HG02763 (cell line): ENCODE data around the gene FAM168A.

Experiments used
- ATAC-seq: cut with Tn5 transposase; IDR thresholded peaks from one replicate; pipeline ENCODE4 v1.9.1; 2021; ENCODE audit warnings: mild to moderate bottlenecking, moderate library complexity; ENCODE audit not compliant: unreplicated experiment

FAM168A gene

GRCh38 chr11:73404506-73405145 is 193.3 kb downstream of the FAM168A start:
- no peak for ATAC-seq

GRCh38 chr11:73404048-73404447 is 193.9 kb downstream of the FAM168A start:
- ATAC-seq: no peak

GRCh38 chr11:73403541-73403940 is 194.4 kb downstream of the FAM168A start:
- no peak for ATAC-seq

GRCh38 chr11:73402834-73403185 is 195.1 kb downstream of the FAM168A start:
- ATAC-seq: no peak

- no peak for ATAC-seq
These were observed 195.7 kb downstream of the FAM168A start for GRCh38 chr11:73401924-73402833.

DNA sequence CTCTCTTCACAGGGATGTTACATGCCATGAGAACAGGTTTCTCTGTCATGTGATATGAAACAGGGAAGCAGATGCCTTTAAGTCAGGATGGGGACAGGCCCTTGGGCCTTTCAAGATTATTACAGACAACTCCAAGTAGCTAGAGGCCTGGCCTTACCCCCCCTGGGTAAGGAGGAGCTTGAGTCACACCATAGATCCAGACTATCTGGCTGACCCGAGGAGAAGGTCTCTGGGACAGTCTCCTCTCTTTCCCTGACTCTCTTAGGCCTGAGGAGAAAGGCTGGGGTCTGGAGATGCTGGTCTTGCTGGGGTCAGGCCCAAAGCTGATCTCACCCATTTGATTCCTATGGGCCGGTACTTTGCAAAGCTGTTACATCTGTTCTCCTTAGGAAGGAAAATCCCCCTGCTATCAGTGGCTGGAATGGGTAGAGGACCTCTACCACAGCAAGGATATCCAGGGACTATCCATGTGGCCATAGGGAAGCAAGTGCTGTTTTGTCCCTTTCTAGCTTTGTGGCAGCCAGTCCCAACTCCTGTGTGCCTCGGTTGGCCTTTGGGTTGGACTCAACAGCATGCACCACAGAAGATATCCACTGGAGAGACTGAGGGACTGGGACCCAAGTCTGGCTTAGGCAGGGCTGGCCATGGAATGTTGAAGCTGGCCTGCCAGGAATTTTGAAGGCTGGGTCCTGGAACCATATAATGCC is 196.5 kb downstream of the FAM168A start:
- ATAC-seq: no peak

DNA sequence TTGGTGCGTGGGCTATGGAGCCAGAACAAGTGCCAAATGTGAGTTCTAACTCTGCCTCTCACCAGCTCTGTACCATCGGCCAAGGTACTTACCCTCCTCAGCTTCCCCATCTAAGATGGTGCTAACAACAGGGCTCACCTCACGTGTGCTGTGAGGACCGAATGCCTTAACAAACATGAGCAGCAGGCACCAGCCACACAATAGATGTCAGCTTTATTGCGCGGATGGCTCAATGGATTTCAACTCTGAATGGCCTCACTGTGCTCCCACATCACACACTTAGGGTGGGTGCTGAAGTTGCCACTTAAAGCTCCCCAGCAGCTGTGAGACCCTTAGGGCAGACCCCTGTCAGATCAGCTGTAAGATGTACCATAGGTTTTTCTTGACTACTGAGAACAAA is 197.6 kb downstream of the FAM168A start:
- no peak for ATAC-seq

- ATAC-seq: no peak
These were observed 198.3 kb downstream of the FAM168A start for GRCh38 chr11:73399636-73400035.

DNA sequence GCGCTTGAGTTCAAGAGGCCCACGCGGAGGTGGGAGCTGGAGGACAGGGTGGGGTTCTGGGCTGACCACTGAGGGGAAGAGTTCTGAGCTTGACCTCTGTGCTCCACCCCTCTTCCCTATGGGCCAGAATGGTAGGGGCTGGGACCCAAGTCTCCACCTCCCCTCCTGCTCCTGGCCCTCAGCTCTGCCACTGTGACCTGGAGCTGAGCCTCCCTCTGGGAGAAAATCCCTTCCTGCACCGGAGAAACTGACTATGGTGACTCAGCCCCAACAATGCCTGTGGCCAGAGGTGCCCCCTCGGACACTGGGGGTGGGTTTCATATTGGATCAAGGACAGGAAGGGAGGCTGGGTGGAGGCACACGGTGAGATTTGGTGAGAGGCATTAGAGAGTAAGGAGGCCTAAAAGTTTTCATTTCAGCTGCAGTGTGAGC is 198.7 kb downstream of the FAM168A start:
- no peak for ATAC-seq

DNA sequence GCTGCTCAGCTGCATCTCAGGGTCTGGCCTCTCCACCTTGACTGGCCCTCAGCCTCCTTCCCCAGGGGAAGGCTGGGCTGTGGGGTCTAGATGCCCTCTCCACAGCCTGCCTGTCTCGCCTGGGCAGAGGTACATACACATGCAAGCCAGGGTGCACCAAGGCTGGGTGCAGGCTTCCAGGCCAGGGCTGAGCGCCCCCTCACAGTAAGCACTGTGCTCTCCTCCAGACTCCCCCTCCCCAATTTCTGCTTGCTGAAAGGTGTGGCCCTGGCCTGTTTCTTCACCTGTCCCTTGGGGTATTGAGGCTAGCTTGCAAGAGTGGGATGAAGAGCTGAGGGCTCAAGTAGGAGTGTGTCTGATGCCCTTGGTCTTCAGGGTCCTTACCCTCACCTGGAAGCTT is 199.2 kb downstream of the FAM168A start:
- ATAC-seq: no peak

GRCh38 chr11:73398132-73398526 is 199.8 kb downstream of the FAM168A start:
- ATAC-seq: no peak

DNA sequence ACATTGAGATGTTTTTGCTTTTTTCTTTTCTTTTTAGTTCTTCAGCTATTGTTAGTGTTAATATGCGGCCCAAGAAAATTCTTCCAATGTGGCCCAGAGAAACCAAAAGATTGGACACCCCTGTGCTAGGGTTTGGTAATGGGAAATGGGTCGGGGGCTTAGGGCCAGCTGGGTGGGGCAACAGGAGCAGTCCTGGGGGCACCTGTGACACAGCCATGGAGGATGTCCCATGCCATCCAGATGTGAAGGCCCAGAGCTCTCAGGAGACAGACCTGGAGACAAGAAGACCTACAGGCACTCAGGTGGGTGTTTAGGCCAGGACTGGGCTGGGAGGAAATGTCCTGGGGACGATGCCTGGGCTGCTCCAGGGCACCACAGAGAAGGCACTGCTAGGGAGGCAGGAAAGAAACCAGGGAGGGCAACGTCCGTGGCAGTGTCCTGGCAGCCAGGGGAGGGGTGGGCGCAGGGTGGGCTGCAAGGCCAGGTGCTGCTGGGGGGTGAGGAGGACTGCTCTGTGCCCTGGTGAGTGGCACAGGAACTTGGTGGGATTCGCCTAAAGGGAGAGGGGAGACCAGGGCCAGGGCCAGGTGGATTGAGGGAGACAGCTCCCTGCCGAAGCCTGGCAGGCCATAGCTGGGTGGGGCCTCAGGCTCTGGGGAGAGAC is 200.3 kb downstream of the FAM168A start:
- no peak for ATAC-seq

GRCh38 chr11:73396985-73397384 is 200.9 kb downstream of the FAM168A start:
- ATAC-seq: no peak

DNA sequence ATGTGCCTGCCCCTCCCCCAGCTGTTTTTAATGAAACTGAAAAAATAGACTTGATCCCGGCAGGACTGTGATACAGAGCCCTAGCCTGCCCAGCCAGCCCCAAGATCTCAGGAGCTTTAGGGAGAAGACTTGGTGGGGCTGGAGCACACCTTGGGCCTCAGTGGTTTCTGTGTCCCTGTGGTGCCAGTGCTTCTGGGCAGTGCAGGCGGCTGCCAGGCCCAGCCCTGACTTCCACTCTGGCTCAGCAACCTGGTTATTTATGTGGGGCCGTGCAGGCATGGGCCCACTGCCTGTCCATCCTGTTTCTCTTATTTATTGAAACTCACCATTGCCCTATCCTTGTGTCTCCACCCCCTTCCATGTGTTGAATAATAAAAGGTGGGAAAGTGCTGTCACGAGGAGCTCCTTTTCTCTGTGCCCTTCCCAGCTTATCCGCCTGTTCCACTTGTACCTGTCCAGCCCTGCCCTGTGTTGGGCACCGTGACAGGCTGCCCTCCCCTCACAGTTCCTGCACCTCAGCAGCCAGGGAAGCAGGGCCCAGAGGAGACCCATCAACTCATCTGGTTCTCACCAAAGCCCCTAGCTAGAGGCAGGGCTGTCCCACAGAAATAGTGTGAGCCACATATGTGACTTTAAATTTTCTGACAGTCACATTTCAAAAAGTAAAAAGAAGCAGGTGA is 201.5 kb downstream of the FAM168A start:
- no peak for ATAC-seq

- ATAC-seq: no peak
These were observed 202.4 kb downstream of the FAM168A start for GRCh38 chr11:73395297-73396208.

DNA sequence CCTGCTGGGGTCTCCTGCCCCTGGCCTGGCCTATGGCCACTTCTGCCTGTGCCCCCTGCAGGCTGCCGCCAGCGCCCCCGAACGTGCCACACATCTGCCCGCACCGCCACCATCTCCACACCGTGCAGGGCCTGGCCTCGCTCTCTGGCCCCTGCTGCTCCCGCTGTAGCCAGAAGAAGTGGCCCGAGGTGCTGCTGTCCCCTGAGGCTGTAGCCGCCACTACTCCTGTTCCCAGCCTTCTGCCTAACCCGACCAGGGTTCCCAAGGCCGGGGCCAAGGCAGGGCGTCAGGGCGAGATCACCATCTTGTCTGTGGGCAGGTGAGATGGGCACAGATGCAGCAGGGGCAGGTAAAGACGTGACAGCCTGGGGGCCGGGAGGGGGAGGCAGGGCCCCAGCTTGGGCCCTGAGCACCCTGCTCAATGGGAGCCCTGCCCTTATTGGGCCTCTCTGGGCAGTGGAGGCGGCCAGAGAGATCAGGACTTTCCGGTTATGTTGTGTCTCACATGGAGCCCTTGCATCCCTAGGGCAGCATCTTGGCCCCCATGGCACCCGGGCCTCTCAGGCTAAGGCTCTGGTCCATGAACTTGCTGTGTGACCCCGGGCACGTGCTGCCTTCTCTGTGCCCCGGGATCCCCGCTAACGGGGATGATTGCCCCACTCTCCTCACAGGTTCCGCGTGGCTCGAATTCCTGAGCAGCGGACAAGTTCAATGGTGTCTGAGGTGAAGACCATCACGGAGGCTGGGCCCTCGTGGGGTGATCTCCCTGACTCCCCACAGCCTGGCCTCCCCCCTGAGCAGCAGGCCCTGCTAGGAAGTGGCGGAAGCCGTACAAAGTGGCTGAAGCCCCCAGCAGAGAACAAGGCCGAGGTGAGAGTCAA is 203.3 kb downstream of the FAM168A start:
- no peak for ATAC-seq

DNA sequence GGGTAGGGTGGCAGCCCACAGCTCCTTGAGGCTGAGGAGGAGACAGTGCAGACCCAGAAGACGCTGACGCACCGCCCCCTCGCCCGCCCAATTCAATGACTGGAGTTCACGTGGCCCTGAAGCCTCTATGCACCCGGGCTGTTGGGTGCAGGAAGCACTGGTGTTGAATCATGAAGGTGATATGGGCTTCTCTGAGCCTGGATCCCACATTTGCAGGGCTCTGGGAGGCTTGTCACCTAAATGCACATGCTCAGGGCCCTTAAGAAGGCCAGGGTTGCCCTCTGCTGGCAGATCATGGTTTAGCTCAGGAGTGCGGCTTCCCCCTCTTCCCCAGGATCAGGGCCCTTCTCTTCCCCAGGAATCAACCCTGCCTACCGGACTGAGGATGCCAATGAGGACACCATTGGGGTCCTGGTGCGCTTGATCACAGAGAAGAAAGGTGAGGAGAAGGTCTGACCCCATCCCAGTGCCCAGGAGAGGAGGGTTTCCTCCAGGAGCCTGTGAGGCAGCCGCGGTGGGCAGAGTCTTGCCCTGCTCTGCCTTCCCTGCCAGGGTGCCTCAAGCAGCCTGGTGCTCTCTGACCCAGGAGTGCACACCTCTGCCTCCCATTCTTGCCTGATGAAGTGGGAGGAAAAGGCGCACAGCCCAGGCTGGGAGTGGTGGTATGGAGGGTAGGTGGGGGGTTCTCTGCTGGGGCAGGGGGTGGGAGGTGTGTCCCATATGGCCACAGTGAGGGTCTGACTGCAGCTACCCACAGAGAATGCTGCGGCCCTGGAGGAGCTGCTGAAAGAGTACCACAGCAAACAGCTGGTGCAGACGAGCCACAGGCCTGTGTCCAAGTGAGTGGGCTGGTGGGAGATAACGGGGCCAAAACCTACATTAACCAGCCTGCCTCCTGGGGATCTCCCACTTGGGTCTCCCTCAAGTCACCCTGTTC is 204.2 kb downstream of the FAM168A start:
- ATAC-seq: no peak

GRCh38 chr11:73393011-73393380 is 204.9 kb downstream of the FAM168A start:
- ATAC-seq: no peak
